Fibroblast of lung (primary cell): ENCODE measurements around the gene ACP2.

Experiments
- EZH2 ChIP-seq: IDR thresholded peaks from 2 replicates; pipeline ENCODE4 v1.5.1; 2012; ENCODE audit warnings: low read length, control low read depth, mild to moderate bottlenecking; ENCODE audit errors: missing control alignments
- TF ChIP-seq, protein P1 (sequence below), 2 donors: IDR thresholded peaks in 1 of 2; conservative IDR thresholded peaks in 1 of 2; 1 replicate in 1 of 2; 2 replicates in 1 of 2; pipeline ENCODE4 v1.5.1; 2011 to 2012; ENCODE audit warnings: low read length in 2 of 2, control low read depth in 1 of 2, inconsistent platforms in 1 of 2, low read depth in 1 of 2, mild to moderate bottlenecking in 1 of 2

DNA sequence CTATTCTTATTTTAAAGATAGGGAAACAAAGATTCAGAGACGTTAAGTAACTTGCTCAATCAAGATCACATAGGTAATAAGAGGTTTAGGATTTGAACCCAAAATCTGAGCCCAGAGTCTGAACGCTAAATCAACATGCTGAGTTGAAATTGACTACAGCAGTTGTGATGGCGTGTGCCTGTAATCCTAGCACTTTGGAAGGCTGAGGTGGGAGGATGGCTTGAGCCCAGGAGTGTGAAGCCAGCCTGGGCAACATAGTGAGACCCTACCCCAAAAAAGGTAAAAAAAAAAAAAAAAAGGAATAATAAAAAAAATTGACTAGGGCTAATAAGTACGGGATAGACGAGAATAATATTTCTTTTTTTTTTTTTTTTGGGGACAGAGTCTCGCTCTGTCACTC lies 7.8 kb upstream of the ACP2 start:
- TF ChIP-seq, protein P1, sequence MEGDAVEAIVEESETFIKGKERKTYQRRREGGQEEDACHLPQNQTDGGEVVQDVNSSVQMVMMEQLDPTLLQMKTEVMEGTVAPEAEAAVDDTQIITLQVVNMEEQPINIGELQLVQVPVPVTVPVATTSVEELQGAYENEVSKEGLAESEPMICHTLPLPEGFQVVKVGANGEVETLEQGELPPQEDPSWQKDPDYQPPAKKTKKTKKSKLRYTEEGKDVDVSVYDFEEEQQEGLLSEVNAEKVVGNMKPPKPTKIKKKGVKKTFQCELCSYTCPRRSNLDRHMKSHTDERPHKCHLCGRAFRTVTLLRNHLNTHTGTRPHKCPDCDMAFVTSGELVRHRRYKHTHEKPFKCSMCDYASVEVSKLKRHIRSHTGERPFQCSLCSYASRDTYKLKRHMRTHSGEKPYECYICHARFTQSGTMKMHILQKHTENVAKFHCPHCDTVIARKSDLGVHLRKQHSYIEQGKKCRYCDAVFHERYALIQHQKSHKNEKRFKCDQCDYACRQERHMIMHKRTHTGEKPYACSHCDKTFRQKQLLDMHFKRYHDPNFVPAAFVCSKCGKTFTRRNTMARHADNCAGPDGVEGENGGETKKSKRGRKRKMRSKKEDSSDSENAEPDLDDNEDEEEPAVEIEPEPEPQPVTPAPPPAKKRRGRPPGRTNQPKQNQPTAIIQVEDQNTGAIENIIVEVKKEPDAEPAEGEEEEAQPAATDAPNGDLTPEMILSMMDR (conservative IDR thresholded peaks at IDR 0.05 in 1 of 2, IDR thresholded peaks at IDR 0.05 in 1 of 2; ENCODE audit: low read depth in 1 of 2, low read length in 2 of 2) = no peak
- no peak for TF ChIP-seq EZH2
